GM12801 (cell line): ENCODE data around the gene FALEC.

ENCODE experiments used
- TF ChIP-seq, protein P1 (sequence below): IDR thresholded peaks from one replicate; pipeline ENCODE4 v1.5.1; 2011; ENCODE audit warnings: control low read depth; ENCODE audit not compliant: insufficient read length; ENCODE audit errors: extremely low read depth

FALEC gene

DNA sequence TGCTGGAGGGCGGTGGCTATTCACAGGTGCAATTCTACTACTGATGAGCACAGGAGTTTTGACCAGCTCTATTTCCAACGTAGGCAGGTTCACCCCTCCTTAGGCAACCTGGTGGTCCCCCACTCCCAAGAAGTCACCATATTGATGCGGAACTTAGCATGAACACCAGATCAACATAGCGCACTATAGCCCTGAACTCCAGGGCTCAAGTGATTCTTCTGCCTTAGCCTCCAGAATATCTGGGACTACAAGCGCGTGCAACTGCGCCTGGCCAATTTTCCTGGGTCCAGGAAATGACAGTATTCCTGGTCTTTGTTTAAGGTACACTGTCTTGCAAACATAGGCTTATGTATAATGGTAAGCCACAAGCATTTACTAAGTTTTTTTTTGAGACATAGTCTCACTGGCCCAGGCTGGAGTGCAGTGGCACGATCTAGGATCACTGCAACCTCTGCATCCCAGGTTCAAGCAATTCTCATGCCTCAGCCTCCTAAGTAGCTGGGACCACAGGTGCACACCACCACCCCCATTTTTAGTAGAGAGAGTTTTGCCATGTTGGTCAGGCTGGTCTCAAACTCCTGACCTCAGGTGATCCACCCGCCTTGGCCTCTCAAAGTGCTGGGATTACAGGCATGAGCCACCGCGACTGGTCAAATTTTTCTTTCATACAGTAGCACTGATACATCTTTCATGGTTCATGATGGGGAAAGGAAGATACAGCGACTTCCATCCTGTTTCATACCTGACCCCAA, 51.2 kb downstream of the FALEC start:
- TF ChIP-seq, protein P1, sequence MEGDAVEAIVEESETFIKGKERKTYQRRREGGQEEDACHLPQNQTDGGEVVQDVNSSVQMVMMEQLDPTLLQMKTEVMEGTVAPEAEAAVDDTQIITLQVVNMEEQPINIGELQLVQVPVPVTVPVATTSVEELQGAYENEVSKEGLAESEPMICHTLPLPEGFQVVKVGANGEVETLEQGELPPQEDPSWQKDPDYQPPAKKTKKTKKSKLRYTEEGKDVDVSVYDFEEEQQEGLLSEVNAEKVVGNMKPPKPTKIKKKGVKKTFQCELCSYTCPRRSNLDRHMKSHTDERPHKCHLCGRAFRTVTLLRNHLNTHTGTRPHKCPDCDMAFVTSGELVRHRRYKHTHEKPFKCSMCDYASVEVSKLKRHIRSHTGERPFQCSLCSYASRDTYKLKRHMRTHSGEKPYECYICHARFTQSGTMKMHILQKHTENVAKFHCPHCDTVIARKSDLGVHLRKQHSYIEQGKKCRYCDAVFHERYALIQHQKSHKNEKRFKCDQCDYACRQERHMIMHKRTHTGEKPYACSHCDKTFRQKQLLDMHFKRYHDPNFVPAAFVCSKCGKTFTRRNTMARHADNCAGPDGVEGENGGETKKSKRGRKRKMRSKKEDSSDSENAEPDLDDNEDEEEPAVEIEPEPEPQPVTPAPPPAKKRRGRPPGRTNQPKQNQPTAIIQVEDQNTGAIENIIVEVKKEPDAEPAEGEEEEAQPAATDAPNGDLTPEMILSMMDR = no peak

DNA sequence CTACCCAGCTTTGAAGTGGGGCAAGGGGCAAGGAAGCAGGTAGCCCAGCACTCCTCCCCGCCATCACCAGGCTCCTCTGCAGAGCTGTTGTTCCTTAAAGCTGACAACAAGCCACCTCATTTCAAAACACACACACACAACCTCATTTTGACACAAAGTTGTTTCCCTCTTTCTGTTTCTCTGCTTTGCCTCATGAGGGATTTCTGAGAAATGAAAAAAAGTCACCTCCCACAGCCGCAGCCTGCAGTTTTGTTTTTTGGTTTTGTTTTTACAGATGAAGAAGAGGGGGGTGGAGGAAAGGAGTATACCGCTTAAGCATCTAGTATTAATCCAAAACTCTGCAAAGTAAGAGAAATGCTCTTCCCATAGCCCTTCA, 51.8 kb downstream of the FALEC start:
- TF ChIP-seq, protein P1 = no peak

DNA sequence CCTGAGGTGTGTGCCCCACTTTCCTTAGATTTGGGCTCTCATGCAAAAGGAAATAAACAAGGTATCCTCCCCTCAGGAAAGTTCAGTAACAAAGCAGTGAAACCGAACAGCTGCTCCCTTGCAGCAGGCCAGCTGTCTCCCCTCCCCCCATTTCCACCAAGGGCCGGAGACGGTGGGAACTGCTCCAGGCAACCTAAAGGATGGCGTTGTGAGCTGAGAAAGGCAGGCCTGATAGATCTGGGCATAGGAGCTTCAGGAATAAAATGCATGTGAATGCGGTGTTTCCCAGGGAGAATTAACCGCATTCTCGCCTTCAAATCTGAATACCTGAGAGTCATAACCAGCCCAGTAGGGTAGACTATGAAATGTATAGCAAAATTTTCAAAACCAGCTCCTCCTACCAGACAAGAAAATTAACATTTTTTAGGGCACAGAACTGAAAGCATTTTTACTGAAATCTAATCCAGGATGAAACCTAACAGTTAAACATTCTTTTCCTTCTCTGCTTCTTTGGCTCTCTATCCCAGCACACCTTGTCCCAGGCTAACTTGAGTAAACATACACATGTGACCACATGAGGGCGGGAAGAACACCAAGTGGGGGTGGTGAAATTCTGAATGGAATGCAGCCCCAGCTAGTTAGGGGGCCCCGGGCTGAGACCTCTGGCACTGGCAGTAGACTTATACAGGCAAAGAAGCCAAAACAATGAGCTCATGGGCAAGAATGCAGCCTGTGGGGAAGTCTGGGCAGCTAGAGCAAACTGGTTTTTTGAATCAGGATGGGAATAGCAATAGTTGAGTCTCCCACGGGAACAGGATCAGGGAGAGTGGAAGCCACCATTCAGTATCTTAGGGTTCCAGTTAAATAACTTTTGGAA, 52.4 kb downstream of the FALEC start:
- TF ChIP-seq, protein P1 = no peak

DNA sequence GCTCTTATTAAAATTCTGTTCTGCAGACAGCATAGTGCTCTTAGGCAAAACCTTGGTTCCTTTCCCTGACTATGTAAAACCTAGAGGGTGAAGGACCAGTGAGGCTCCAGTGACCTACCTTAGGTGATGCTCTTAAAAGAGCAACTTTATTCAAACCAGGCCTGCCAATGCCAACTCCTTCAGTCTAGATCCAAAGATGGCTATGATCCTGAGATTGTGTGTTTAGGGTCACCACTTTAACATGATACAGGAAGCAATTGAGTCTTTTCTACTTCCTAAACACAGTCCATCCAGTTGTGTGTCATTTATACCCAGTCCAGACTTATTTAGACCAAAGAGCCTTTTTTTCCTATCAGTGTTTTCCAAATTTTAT, 53.0 kb downstream of the FALEC start:
- TF ChIP-seq, protein P1 = no peak

DNA sequence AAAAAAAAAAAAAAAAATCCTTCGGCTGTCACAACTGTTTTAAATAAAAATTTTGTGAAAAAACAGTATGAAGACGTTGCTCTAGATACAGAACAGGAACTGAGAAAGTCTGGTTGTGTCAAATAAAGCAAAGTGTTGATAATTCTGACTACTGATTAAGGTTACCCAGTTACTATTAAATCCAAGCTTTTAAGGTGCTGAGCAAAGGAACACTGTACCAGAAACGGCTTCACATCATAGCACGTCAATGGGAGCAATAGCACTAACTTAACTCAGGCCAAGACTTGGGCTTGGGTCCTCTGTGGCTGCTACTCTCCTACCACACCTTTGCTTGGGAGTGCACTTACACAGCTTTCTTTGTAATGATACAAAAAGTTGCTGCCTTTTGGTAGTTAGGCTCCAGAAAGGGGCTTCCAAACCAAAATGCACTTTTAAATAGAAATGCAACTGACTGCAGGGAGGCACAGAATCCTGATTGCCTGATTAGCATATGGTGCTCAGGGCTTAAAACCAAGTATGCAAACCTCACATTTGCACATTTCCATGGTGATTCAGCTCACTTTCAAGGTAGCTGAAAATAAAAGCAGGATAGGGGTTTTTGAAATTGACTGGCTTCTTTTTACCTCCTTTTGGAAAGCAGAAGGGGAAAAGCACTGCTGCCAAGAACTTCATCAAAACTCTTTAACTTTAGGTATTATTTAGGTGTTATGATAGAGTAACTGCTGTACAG, 57.5 kb downstream of the FALEC start:
- TF ChIP-seq, protein P1 = no peak

DNA sequence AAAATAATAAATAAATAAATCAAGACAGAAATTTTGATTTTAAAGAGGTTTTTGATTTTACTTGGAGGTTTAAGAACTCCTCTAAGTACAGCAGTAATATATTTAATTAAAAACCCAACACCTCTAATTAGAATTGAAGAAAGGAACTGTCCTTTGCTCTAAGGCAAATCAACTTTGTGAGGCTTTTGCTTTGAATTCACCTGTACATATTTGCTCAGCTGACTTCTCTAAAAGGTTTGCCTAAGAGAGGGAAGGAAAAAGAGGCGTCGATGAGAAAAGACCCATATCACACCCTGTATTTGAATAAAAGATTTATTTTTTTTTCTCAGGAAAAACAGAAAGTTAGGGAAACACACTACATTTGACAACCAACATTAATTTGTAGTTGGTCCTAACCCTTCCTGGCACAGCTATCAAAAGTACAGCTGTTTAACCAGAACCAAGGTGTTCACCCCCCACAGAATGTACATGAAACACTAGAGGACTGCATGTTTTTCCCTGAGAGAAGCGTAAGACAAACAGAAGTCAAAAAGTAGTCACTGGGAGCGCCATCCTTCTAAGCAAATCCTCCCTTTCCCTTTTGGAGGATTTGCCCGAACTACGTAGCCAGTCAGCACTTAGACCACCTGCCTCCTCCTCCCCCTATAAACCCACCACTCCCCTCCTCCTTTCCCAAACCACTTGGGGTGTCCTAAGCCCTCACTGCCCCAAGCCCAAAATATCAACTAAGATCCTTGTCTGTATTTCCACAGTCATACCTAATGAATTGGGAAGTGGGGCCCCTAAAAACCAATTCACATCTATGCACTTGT, 58.9 kb downstream of the FALEC start:
- TF ChIP-seq, protein P1 = no peak
